ENCODE measurements around the gene FEZ2.
"Not testable (repeated sequence)": the region's sequence is repeated elsewhere in the genome, so short reads cannot be mapped to it uniquely, and the experiment has no call there.

Gene FEZ2, protein sequence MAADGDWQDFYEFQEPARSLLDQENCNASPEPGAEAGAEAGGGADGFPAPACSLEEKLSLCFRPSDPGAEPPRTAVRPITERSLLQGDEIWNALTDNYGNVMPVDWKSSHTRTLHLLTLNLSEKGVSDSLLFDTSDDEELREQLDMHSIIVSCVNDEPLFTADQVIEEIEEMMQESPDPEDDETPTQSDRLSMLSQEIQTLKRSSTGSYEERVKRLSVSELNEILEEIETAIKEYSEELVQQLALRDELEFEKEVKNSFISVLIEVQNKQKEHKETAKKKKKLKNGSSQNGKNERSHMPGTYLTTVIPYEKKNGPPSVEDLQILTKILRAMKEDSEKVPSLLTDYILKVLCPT

DNA sequence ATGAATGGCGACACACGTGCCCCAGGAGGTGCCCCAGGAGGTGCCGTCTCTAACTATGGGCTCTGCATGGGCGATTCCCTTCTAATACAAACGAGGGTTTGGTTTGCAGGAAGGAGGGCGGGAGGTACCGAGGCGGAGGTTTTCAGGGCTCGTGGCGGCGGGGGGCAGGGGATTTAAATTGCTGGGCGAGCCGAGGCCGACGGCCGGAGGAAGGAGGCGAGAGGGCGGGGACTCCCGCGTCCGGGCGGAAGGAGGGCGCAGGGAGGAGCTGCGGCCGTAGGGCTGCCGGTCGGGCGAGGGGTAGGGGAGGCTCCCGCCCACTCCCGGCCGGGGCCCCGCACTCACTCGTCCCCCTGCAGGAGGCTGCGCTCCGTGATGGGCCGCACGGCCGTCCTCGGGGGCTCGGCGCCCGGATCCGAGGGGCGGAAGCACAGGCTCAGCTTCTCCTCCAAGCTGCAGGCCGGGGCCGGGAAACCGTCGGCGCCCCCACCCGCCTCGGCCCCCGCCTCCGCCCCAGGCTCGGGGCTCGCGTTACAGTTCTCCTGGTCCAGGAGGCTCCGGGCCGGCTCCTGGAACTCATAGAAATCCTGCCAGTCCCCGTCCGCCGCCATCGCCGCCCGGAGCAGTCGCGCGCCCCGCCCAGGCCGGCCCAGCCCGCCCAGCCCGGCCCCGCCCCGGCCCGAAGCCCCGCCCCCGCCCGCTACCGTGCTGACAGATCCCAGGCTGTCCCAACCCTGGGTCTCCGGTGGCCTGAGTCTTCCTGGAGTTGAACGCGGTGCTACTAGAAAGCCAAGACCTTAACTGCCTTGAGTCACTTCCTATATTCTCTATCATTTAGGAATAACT lies at the start of gene FEZ2:
FEZ2 (minus strand) TSS at position 637 of the 846 bp plus-strand sequence; CDS start at position 611, 26 bp downstream.
- peak; percentile 53 to 57 for DNase-seq (ENCODE audit: low read depth in 2 of 2)

DNA sequence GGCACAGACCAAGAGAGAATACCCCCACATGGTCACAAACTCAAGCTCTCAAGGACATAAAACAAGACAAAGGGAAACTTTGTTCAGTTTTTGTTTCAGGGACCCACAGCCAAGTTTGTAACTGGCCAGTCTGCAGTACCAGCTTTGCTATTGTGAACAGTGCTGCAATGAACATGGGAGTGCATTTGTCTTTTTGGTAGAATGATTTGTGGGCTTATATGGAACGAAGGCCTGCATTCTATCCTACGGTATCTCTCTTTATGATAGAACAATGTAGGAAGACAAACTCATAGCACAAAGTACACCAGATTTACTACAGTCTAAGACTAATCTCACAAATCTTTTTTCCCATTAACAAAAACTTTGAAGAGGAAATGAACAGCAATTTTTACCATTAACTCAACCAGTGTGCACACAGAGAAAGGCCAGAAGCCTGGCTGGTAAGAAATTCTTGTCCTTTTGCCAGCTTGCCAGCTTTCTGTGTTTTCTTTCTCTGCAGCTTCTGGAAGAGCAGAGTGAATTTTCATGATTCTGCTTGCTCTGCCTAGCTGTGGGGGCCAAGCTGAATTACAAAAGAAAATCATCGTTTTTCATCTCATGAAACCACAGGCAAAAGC lies 37.1 kb upstream of the FEZ2 start:
- no peak for DNase-seq (ENCODE audit: low read depth in 2 of 2)

DNA sequence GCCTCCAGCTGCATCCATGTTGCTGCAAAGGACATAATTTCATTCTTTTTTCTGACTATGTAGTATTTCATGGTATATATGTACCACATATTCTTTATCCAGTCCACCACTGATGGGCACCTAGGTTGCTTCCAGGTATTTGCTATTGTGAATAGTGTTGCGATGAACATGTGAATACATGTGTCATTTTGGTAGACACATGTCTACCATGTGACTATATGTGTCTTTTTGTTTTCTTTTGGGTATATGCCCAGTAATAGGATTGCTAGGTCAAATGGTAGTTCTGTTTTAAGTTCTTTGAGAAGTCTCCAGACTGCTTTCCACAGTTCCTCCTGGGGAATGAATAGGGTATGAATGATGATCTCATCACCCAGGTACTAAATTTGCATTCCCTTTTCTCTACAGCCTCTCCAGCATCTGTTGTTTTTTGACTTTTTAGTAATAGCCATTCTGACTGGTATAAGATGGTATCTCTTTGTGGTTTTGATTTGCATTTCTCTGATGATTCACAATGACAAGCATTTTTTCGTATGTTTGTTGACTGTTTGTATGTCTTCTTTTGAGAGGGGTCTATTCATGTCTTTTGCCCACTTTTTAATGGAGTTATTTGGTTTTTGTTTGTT lies 35.6 kb upstream of the FEZ2 start:
- no peak for DNase-seq (ENCODE audit: low read depth in 2 of 2)

DNA sequence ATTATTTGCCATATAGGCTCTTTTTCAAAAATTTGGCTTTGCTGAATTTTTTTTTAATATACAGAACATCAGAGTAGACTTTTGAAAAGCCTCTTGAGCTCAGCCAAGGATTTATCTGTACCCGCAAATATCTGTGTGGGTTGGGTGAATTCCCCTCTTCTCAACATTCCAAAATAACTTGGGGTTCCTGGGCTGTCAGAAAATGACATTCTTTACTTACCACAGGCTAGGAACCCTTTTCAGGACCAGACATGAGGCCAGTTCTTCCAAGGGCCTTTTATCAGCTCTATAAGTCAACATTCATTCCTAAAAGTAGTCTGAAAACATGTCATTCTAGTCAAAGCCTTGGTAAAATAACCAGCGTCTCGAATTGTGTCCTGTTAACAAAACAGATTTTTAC lies 28.8 kb upstream of the FEZ2 start:
- no peak for DNase-seq (ENCODE audit: low read depth in 2 of 2)

DNA sequence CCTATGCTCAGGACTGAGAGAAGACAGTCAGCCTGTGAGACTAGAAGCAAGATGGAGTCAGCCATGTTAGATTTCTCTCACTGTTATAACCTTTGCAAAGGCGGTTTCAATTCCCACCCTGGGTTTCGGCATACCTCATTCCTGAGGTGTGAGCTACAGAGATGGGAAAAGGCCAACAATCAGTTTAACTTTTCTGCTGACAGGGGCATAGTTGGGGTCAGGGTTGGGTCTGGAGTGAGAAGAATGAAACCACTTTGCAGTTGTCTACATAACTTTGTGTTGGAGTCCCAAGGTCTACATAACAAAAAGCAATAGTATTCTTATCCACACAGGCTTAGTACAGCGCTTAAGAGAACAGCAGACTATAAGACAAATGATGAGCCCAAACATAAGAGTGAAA lies 28.1 kb upstream of the FEZ2 start:
- no peak for DNase-seq (ENCODE audit: low read depth in 2 of 2)

DNA sequence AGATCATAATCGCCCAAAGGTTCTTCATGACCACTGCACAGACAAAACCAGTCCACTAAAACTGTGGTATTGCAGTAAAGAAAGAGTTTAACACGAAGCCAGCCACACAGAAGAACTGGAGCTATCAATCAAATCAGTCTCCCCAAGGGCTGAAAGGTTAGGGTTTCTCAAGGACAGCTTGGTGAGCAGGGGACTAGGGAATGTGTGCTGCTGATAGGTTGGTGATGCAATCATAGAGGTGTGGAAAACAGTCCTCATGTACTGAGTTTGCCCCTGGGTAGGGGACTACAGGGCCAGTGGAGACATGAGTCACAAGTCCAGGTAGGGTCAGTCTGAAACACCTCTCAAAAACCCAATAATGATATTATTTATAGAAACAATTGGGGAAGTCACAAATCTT lies 27.3 kb upstream of the FEZ2 start:
- DNase-seq (ENCODE audit: low read depth in 2 of 2), result no peak

DNA sequence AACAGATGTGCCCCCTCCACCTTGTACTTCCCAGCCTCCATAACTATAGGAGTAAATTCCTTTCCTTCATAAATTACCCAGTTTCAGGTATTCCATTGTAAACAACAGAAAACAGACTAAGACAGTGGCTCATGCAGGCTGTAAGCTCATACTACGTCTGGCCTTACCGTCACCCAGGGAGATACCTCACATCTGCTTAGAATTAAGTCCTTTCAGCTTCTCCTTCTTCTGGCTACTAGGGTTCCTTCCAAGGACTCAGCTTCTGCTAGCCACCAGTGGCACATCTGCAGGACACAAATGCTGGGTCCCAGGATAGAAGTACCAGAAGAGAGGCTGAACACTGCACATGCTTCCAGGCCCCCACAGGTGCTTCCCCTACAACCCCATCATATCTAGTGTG lies 22.4 kb upstream of the FEZ2 start:
- DNase-seq (ENCODE audit: low read depth in 2 of 2), result no peak

DNA sequence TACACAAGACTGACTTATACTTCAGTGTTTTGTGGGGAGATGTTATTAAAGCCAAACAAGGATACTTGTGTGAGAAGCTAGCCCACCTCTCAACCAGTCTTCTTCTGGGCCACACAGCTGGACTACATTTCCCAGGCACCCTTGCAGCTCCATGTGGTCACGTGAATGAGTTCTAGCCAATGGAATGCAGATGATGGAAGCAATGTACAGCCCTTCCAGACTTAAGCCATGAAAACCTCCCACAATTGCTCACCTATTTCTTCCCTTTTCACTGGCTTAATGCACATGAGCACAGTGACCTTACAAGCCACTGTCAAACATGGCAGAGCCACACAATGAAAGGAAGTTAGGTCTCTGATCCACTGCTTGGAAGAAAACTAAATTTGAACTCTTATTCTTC lies 20.4 kb upstream of the FEZ2 start:
- DNase-seq (ENCODE audit: low read depth in 2 of 2), result peak in 1 of 2 donors; percentile 7

DNA sequence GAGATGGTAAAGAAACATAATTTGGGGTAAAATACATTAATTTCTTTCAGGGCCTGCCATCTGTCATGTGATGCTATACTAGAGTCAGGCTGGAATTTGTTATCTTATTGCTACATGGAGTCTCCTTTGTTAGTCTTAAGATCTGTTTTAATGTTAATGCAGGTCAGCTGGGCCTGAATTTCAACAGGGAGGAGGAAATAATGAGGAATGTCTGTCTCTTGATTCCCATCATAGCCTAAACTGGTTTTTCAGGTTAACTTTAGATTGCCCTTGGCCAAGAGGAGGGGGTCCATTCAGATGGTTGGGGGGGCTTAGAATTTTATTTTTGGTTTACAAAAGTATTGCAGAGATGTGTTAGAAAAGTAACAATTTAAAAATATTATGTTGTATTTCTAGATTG lies 19.0 kb upstream of the FEZ2 start:
- no peak for DNase-seq (ENCODE audit: low read depth in 2 of 2)

DNA sequence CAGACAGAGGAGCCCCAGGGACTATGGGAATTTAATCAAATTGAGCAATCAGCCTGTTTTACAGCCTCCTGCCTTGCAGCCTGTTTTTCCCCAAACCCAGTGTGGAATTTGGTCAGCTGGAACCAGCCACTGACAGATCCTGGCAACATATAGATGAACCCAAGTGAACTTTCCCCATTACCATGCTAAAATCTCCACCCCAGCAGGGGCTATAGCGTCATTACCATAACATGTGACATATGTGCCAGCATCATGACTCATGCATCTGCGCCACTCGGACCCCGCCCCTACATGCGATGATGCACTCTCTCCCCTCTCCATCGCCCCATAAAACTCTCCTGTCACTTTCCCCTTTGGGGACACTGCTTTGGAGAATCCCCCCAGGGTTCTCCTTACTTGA lies 17.3 kb upstream of the FEZ2 start:
- DNase-seq (ENCODE audit: low read depth in 2 of 2), result no peak

DNA sequence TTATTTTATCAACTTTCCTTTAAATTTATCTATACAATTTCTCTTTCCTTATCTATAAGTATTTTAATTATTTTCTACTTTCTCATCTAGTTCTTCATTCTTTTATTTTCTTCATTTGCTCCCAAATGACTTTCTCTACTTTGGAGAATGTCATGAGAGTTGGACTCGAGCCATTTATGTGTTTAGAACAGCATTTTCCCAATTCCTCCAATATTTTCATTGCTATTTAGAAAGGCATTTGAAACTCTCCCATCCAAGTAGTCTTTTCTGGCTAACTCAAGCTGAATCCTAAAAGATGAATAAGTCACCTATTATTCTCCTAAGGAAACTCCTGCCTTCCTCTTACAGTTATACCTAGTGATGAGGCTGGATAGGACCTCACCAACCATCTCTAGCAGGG lies 15.8 kb upstream of the FEZ2 start:
- no peak for DNase-seq (ENCODE audit: low read depth in 2 of 2)

DNA sequence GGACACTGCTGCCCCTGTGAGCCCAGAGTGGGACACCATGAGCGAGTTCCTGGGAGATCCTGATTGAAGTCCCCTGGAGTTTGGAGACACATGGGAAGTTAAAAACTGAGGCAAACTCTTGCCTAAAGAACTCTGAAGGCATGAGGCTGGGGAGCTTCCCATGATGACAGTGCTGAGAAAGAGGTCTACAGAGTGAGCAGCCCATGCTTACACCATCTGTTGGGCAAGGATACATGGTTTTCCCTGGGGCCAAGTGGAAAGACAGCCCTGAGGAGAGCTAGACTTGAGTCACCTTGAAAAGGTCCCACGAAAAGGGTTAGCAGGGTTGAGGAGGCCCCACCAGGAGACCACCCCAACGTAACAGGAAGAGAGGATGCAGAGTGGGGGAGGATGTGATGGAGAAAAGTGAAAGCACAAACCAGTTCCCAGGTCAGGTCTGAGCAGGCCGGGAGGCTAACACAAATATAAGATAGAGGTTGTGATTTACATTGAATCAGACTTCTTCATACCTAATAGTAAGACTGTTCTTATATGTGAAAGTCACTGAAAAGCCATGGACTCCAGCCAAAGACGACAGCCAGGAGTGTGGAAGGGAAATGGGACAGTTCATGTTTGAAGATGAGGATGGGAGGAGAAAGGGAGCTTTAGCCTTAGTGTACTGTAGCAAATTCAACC lies 13.5 kb upstream of the FEZ2 start:
- DNase-seq (ENCODE audit: low read depth in 2 of 2), result no peak

DNA sequence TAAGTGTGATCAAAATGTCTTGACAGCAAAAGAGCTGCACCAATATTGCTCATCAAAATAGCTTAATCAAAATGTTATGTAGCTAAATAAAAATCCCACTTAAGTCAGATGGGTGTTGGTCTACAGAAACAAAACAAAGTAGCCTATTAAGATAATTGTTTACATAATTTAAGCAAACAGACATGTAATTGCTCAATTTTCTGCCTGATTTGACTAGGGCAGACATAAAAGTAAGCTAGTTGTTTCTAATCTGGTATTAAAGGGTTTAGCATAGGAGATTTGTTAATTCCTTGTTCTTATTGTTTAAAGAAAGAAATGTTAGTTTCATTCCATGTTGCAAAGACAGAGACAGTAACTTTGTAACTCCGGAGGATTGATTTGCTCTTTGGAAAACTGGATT lies 11.5 kb upstream of the FEZ2 start:
- DNase-seq (ENCODE audit: low read depth in 2 of 2), result no peak

DNA sequence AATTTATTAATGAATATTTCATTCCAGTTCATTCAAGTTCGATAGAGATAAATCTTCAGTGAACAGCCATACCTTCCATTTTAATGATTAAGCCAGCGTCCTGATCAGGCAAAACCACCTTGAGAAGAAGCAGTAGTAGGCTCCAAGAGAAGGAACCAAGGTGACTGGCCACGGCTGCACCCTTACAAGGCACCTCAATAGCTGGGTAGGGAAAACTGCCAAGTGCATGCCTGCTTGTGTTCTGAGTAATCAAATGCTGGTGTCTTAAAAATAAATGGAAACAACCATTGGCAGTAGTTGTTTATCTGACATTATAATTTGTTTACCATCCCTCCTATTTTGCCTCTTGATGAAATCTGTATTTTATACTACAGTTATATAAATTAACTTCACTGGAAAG lies 10.0 kb upstream of the FEZ2 start:
- DNase-seq (ENCODE audit: low read depth in 2 of 2), result no peak

DNA sequence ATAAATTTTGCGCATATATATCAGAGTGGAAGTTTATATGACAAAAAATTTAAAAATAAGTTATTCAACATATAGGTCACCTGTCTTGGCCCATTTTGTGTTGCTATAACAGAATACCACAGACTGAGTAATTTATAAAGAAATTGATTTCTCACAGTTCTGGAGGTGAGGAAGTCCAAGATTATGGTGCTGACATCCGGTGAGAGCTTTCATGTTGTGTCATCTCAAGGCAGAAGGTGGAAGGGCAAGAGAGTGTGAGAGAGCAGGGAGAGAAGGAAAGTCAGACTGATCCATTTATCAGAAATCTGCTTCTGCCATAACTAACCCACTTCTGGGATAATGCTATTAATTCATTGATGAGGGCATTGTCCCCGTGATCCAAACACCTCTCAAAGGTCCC lies 9.0 kb upstream of the FEZ2 start:
- DNase-seq (ENCODE audit: low read depth in 2 of 2), result no peak

DNA sequence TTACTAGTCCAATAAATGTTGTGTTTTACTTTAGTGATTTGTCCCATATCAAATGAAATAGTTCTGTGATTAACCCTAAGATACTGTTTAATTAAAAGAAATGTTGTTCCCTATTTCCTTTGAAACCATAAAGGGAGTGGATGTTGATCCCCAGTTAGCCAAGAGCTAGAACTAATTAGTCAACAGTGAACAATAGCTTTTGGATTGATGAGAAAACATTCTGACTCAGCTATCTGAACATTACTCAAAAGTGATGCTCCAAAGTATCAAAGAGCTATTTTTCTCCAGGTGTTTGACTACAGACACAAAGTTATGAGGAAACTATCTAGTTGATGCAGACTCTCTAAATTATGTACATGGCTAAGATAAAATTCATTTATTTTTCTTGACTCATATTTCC lies 7.3 kb upstream of the FEZ2 start:
- DNase-seq (ENCODE audit: low read depth in 2 of 2), result no peak

DNA sequence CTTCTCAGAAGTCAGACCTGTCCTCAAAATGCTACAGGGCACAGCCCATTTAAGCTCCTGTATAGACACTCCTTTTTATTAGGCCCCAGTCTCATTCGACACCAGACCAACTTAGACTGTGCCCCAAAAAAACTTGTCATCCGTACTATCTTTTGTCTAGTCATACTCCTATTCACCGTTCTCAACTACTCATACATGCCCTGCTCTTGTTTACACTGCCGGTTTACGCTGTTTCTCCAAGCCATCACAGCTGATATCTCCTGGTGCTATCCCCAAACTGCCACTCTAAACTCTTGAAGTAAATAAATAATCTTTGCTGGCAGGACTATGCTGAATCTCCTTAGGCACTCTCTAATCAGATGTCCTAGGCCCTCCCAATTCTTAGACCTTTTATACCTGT lies 5.7 kb upstream of the FEZ2 start:
- not testable (repeated sequence) for DNase-seq (ENCODE audit: low read depth in 2 of 2)

DNA sequence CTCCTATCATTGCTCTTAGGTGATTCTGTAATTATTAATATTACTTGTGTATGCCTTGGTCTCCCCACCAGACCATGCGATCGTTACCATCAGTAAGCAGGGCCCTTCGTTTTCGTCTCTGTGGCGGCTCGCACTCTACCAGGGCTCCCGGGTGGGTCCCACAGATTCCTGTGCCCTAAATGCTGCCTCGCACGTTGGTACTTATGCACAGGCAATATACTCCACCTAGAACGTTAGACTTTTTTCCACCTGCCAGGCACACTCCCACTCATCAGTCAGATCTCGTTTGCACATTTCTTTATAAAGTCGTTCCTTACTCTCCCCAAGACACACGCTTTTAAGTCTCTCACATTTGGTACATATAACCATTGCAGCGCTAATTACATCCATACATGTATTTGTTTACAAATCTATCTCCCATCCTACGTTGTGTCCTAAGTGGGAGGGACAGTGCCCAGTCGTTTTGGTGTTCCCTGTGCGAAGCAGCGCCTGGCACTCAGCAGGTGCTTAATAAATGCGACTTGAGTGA lies 901 bp downstream of the FEZ2 start:
- DNase-seq (ENCODE audit: low read depth in 2 of 2), result no peak

DNA sequence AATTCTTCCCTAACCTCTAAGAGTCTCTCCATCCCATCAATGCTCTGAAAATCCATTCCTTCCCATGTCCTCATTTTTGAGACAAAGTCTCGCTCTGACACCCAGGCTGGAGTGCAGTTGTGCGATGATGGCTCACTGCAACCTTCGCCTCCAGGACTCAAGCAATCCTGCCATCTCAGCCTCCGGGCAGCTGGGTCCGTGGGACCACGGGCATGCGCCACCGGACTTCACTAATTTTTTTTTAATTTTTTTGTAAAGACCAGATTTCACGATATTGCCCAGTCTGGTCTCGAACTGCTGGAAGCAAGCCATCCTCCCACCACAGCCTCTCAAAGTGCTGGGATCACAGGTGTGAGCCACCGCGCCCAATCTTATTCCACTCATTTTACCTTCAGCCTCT lies 1.6 kb downstream of the FEZ2 start:
- DNase-seq (ENCODE audit: low read depth in 2 of 2), result no peak

DNA sequence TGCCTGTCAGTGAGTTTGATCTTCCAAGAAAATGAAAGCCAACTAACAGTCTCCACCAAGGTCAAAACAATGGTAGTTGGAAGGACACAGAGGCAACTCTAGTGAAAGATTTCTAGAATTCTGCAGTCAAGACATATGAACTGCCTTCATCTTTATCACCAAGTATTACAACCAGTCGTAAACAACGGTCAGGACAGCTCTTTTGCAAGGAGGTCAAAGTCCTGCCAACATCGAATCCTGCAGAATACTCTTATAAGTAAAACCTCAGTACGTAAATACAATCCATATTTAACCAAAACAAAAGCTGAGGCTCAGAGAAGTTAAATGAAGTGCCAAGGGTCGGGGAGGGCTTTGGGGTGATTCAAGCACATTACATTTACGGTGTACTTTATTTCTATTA lies 3.1 kb downstream of the FEZ2 start:
- DNase-seq (ENCODE audit: low read depth in 2 of 2), result no peak

DNA sequence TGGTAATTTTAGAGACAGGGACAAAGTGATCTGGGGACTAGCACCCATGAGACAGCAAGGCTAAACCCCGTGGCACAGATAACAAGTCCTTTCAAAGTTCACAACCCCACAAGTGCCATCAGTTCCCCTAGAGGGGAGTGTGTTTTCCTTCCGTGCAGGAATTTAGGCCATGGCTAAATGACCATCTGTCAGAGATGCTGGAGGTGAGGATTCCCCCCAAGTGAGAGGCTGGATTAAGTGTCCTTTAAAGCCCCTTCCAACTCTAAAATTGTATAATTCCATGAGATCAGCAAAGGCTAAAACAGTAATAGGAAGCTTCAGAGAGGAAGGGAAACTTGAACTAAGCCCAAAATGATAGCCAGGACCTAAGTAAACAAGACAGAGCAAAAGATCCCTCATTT lies 8.7 kb downstream of the FEZ2 start:
- DNase-seq (ENCODE audit: low read depth in 2 of 2), result no peak

DNA sequence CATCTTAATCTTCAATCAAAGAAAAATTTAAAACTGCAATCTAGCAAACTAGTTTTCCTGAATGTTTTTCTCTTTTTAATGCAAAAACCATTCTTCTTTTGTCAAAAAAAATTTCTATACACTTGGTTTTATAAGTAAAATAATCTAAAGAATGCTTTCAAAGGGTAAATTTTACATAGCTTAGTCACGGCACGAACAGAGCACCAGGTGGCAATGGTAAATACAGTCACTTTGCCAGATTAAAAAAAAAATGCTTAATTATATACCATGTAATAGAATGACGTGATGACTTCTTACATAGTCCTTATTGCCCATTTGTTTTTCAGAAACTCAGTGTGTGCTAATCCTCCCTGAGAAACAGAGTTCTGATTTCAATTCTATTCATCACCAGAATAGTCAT lies 10.4 kb downstream of the FEZ2 start:
- no peak for DNase-seq (ENCODE audit: low read depth in 2 of 2)

All from activated CD4-positive, alpha-beta T cell treated with anti-CD3 and anti-CD28 coated beads for 24 hours (primary cell).